HCT116 (cell line): ENCODE data around the gene A2M. TPM values are rescaled to one million over a fixed set of nuclear protein-coding genes. Genes with fewer than 3 reads are reported as not detected.

Experiments used
- ATAC-seq: fragments of 200-7000 bp; cut with Tn5 transposase; 2 replicates; pipeline ENCODE4 v1.9.1; 2020; ENCODE audit warnings: mild to moderate bottlenecking, moderate library complexity
- BruUV-seq: library from RNA; stranded (reverse); fragments of 400-500 nt; replicated peaks from 2 replicates; lab custom pipeline; 2021; lab: Mats Ljungman, UMichigan
- CTCF ChIA-PET: fragments of 300-600 bp; sonication (Branson Sonifier 250); formaldehyde crosslinking; loops from one replicate; lab custom pipeline; 2021; ENCODE audit warnings: antibody characterized with exemption; lab: Charles Lee
- POLR2A ChIA-PET: fragments of 300-600, 350-600 bp; sonication (Branson Sonifier 250); formaldehyde crosslinking; loops from one replicate; lab custom pipeline; 2021; ENCODE audit warnings: antibody characterized with exemption; lab: Charles Lee
- RAD21 ChIA-PET, 2 experiments: fragments of 300-600 bp; sonication (Branson Sonifier 250); formaldehyde crosslinking; loops; one replicate each; lab custom pipeline; 2023; ENCODE audit warnings: low total read pairs in 2 of 2; ENCODE audit not compliant: uncharacterized antibody in 2 of 2, unreplicated experiment in 2 of 2, low non-redundant PET in 1 of 2; lab: Charles Lee
- DNase-seq: peaks from one replicate; pipeline ENCODE4 v3.0.0-alpha.2; 2010; ENCODE audit warnings: low read depth, low spot score
- H2AFZ ChIP-seq: fragments of 200-600 bp; shearing (Covaris generic), sonication (generic); 2 replicates; pipeline ENCODE4 v1.6.1; 2017; ENCODE audit warnings: low read depth, mixed run types, mixed read lengths, antibody characterized with exemption, low read length; ENCODE audit not compliant: poor library complexity, severe bottlenecking
- H3K27ac ChIP-seq: 2 replicates; pipeline ENCODE4 v1.5.1; 2012; ENCODE audit warnings: low read depth, low read length
- H3K27me3 ChIP-seq: fragments of 200-600 bp; sonication (generic); 2 replicates; pipeline ENCODE4 v1.6.1; 2016; ENCODE audit warnings: mixed run types, low read length, mixed read lengths; ENCODE audit not compliant: insufficient read depth
- H3K36me3 ChIP-seq, 2 experiments: fragments of 200-500 bp in 1 of 2; fragments of 200-600 bp in 1 of 2; sonication (Bioruptor generic) in 1 of 2; sonication (generic) in 1 of 2; 2 replicates each; pipeline versions ENCODE4 v1.5.1 to v1.6.1; 2014 to 2016; ENCODE audit warnings: low read length in 2 of 2, inconsistent platforms in 1 of 2, mixed read lengths in 1 of 2, mixed run types in 1 of 2; ENCODE audit not compliant: insufficient read depth in 2 of 2, control insufficient read depth in 1 of 2
- H3K4me1 ChIP-seq, 2 experiments: fragments of 200-600 bp in 1 of 2; sonication (generic) in 1 of 2; 2 replicates each; pipeline versions ENCODE4 v1.5.1 to v1.6.1; 2012 to 2017; ENCODE audit warnings: low read length in 2 of 2, inconsistent platforms in 1 of 2, mild to moderate bottlenecking in 1 of 2, mixed read lengths in 1 of 2, mixed run types in 1 of 2, moderate library complexity in 1 of 2; ENCODE audit not compliant: insufficient read depth in 2 of 2, control insufficient read depth in 1 of 2
- H3K4me2 ChIP-seq: fragments of 200-600 bp; sonication (generic); 2 replicates; pipeline ENCODE4 v1.6.1; 2017; ENCODE audit warnings: mixed run types, low read length, mixed read lengths
- H3K4me3 ChIP-seq, 2 experiments: fragments of 200-600 bp in 1 of 2; sonication (generic) in 1 of 2; replicated peaks in 1 of 2; 2 replicates each; pipeline ENCODE4 v1.5.1; 2011 to 2016; ENCODE audit warnings: low read length in 2 of 2, control low read depth in 1 of 2, low read depth in 1 of 2, mild to moderate bottlenecking in 1 of 2, mixed read lengths in 1 of 2, mixed run types in 1 of 2
- H3K79me2 ChIP-seq: fragments of 200-600 bp; sonication (generic); 2 replicates; pipeline ENCODE4 v1.6.1; 2017; ENCODE audit warnings: mild to moderate bottlenecking, mixed run types, low read length, moderate library complexity, mixed read lengths; ENCODE audit not compliant: insufficient read depth
- H3K9ac ChIP-seq: fragments of 200-600 bp; sonication (generic); 2 replicates; pipeline ENCODE4 v1.6.1; 2016; ENCODE audit warnings: low read length, mixed read lengths
- H3K9me2 ChIP-seq: fragments of 200-600 bp; sonication (generic), shearing (Covaris generic); 2 replicates; pipeline ENCODE4 v1.6.1; 2017; ENCODE audit warnings: mixed run types, mild to moderate bottlenecking, moderate library complexity; ENCODE audit not compliant: insufficient read depth
- H3K9me3 ChIP-seq, 2 experiments: fragments of 200-500 bp in 1 of 2; fragments of 200-600 bp in 1 of 2; sonication (Bioruptor generic) in 1 of 2; sonication (generic) in 1 of 2; 2 replicates each; pipeline ENCODE4 v1.6.1; 2014 to 2017; ENCODE audit warnings: low read length in 2 of 2, mixed read lengths in 2 of 2, inconsistent platforms in 1 of 2, low read depth in 1 of 2, mild to moderate bottlenecking in 1 of 2, mixed run types in 1 of 2, moderate library complexity in 1 of 2; ENCODE audit not compliant: control insufficient read depth in 1 of 2, insufficient read depth in 1 of 2
- H4K20me1 ChIP-seq: fragments of 200-600 bp; sonication (generic), shearing (Covaris generic); 2 replicates; pipeline ENCODE4 v1.6.1; 2017; ENCODE audit warnings: mixed run types, mild to moderate bottlenecking, moderate library complexity; ENCODE audit not compliant: insufficient read depth
- CEBPB ChIP-seq: IDR thresholded peaks from 2 replicates; pipeline ENCODE4 v1.6.1; 2012; ENCODE audit warnings: low read depth
- CTCF ChIP-seq, 3 experiments: fragments of 200-600 bp in 1 of 3; sonication (generic) in 1 of 3; IDR thresholded peaks in 2 of 3; conservative IDR thresholded peaks in 1 of 3; 2 replicates each; pipeline ENCODE4 v1.5.1; 2012 to 2017; ENCODE audit warnings: low read depth in 2 of 3, low read length in 2 of 3, antibody characterized with exemption in 1 of 3, borderline replicate concordance in 1 of 3, control low read depth in 1 of 3, mild to moderate bottlenecking in 1 of 3, mixed read lengths in 1 of 3, mixed run types in 1 of 3, moderate library complexity in 1 of 3; ENCODE audit not compliant: insufficient read depth in 1 of 3
- ELF1 ChIP-seq: IDR thresholded peaks from 2 replicates; pipeline ENCODE4 v1.6.1; 2012; ENCODE audit warnings: low read depth, borderline replicate concordance
- EZH2 ChIP-seq: fragments of 200-600 bp; sonication (generic); IDR thresholded peaks from 2 replicates; pipeline ENCODE4 v1.6.1; 2017; ENCODE audit warnings: antibody characterized with exemption, mixed run types
- FOSL1 ChIP-seq: IDR thresholded peaks from 2 replicates; pipeline ENCODE4 v1.6.1; 2012; ENCODE audit warnings: low read depth
- POLR2AphosphoS5 ChIP-seq: IDR thresholded peaks from 2 replicates; pipeline ENCODE4 v1.6.1; 2011; ENCODE audit warnings: mild to moderate bottlenecking, low read depth, low read length, moderate library complexity
- RAD21 ChIP-seq: IDR thresholded peaks from 2 replicates; pipeline ENCODE4 v1.6.1; 2012; ENCODE audit warnings: low read depth, mild to moderate bottlenecking
- SP1 ChIP-seq: IDR thresholded peaks from 2 replicates; pipeline ENCODE4 v1.6.1; 2012; ENCODE audit warnings: low read depth
- SRF ChIP-seq: IDR thresholded peaks from 2 replicates; pipeline ENCODE4 v1.6.1; 2012; ENCODE audit warnings: low read depth
- YY1 ChIP-seq: IDR thresholded peaks from 2 replicates; pipeline ENCODE4 v1.6.1; 2011; ENCODE audit warnings: low read length, low read depth, moderate library complexity, mild to moderate bottlenecking; ENCODE audit not compliant: insufficient replicate concordance; ENCODE audit errors: extremely low read depth
- ZNF274 ChIP-seq: fragments of 200-500 bp; sonication (Bioruptor generic); IDR thresholded peaks from 2 replicates; pipeline ENCODE4 v1.6.1; 2014; ENCODE audit warnings: mild to moderate bottlenecking, low read depth, low read length, inconsistent platforms
- intact Hi-C: fragments of 100-400 bp; cut with micrococcal nuclease; formaldehyde crosslinking; loops from 2 replicates; pipeline ENCODE4 v1.10.0; 2022
- total RNA-seq: library from RNA; stranded (reverse); gene quantifications from one replicate; pipeline ENCODE4 v1.2.1, GENCODE V29; 2021; ENCODE audit not compliant: unreplicated experiment
- TF ChIP-seq, protein P1 (sequence below): IDR thresholded peaks from 2 replicates; pipeline ENCODE4 v1.6.1; 2012; ENCODE audit warnings: low read depth

A2M gene
- total RNA-seq, 1 experiment from 2014 or later, result 3.0 TPM

DNA sequence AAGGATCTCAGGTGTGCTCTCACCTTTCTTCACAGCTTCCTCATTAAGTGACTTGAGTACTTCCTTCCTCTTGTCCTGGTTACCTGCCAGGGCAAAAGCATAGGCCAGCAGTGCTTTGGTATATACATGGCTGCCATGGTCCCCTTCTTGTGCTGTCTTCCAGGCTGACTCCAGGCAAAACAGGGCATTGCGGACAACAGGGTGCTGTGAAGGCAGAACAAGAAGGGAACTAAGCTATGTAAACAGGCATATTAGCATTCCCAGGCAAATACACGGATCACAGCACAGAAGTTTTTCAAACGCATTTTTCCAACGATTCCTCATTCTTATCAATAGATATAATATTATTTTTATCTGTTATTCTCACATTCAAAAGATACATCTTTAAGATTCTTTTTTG lies 39.0 kb downstream of the A2M start:
- no peak overlapping the region for H3K4me3 ChIP-seq
- ATAC-seq (no peak), DNase-seq (no peak)
- CTCF ChIA-PET, result no interaction called here
- no peaks in the 10 kb centered on the region; the same call in 1 of the 2 replicates for H3K27me3 ChIP-seq
- RAD21 ChIA-PET, result no interaction called here
- H4K20me1 ChIP-seq, result no peaks in the 10 kb centered on the region
- no TSS peak for BruUV-seq
- intact Hi-C loops, result no loop called here
- no peak for TF ChIP-seq ZNF274
- TF ChIP-seq CEBPB, result no peak
- no peak for TF ChIP-seq ELF1
- TF ChIP-seq POLR2AphosphoS5, result no peak
- no peak for TF ChIP-seq SRF
- no peak for TF ChIP-seq EZH2
- H3K4me1 ChIP-seq, result no peaks in the 10 kb centered on the region
- no peak overlapping the region for H3K4me2 ChIP-seq
- H3K9me3 ChIP-seq, result no peaks in the 10 kb centered on the region
- H3K9me2 ChIP-seq, result no peaks in the 10 kb centered on the region
- H2AFZ ChIP-seq, result no peak overlapping the region
- POLR2A ChIA-PET, result no interaction called here
- H3K36me3 ChIP-seq, result no peaks in the 10 kb centered on the region
- no peaks in the 10 kb centered on the region for H3K79me2 ChIP-seq
- no peak overlapping the region for H3K27ac ChIP-seq
- H3K9ac ChIP-seq, result no peak overlapping the region

- TF ChIP-seq FOSL1 (no peak), CTCF (IDR thresholded peaks at IDR 0.05 in 2 of 3, conservative IDR thresholded peaks at IDR 0.05 in 1 of 3; ENCODE audit: borderline replicate concordance in 1 of 3, insufficient read depth in 1 of 3, low read depth in 2 of 3, low read length in 2 of 3) (no peak), SRF (no peak), YY1 (no peak), SP1 (no peak), RAD21 (no peak), POLR2AphosphoS5 (no peak), EZH2 (no peak)
- TF ChIP-seq, protein P1, sequence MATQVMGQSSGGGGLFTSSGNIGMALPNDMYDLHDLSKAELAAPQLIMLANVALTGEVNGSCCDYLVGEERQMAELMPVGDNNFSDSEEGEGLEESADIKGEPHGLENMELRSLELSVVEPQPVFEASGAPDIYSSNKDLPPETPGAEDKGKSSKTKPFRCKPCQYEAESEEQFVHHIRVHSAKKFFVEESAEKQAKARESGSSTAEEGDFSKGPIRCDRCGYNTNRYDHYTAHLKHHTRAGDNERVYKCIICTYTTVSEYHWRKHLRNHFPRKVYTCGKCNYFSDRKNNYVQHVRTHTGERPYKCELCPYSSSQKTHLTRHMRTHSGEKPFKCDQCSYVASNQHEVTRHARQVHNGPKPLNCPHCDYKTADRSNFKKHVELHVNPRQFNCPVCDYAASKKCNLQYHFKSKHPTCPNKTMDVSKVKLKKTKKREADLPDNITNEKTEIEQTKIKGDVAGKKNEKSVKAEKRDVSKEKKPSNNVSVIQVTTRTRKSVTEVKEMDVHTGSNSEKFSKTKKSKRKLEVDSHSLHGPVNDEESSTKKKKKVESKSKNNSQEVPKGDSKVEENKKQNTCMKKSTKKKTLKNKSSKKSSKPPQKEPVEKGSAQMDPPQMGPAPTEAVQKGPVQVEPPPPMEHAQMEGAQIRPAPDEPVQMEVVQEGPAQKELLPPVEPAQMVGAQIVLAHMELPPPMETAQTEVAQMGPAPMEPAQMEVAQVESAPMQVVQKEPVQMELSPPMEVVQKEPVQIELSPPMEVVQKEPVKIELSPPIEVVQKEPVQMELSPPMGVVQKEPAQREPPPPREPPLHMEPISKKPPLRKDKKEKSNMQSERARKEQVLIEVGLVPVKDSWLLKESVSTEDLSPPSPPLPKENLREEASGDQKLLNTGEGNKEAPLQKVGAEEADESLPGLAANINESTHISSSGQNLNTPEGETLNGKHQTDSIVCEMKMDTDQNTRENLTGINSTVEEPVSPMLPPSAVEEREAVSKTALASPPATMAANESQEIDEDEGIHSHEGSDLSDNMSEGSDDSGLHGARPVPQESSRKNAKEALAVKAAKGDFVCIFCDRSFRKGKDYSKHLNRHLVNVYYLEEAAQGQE, result no peak
- TF ChIP-seq, all 23 proteins: peak for 0
- H3K27me3 ChIP-seq, result no peaks in the 10 kb centered on the region; the same call in 1 of the 2 replicates
- DNase-seq, result no peak
- no peaks in the 10 kb centered on the region for H3K9me3 ChIP-seq
- H3K27ac ChIP-seq, result no peak overlapping the region
- H3K9ac ChIP-seq, result no peak overlapping the region
- POLR2A ChIA-PET, result no interaction called here
- RAD21 ChIA-PET, result no interaction called here
- CTCF ChIA-PET, result no interaction called here
- H3K4me3 ChIP-seq, result no peak overlapping the region
- no peaks in the 10 kb centered on the region for H4K20me1 ChIP-seq
- no peaks in the 10 kb centered on the region for H3K9me2 ChIP-seq
- intact Hi-C loops, result no loop called here
- ATAC-seq, result no peak
- no TSS peak for BruUV-seq
- H3K4me1 ChIP-seq, result no peaks in the 10 kb centered on the region
- H3K79me2 ChIP-seq, result no peaks in the 10 kb centered on the region
- H2AFZ ChIP-seq, result no peak overlapping the region
- H3K36me3 ChIP-seq, result no peaks in the 10 kb centered on the region
- H3K4me2 ChIP-seq, result no peak overlapping the region
These were observed 40.6 kb downstream of the A2M start for GRCh38 chr12:9075138-9075535.
